Astrocyte (in vitro differentiated cells and primary cell): ENCODE data around the gene NUMB.

ENCODE experiments used
- EZH2 ChIP-seq: IDR thresholded peaks from 2 replicates; pipeline ENCODE4 v1.6.1; 2012; ENCODE audit warnings: mild to moderate bottlenecking, low read length, inconsistent platforms; ENCODE audit not compliant: insufficient read depth
- TF ChIP-seq, protein P1 (sequence below): IDR thresholded peaks from 2 replicates; pipeline ENCODE4 v1.5.1; 2011; ENCODE audit warnings: low read depth, mild to moderate bottlenecking, inconsistent platforms, low read length, moderate library complexity; ENCODE audit not compliant: insufficient read depth

DNA sequence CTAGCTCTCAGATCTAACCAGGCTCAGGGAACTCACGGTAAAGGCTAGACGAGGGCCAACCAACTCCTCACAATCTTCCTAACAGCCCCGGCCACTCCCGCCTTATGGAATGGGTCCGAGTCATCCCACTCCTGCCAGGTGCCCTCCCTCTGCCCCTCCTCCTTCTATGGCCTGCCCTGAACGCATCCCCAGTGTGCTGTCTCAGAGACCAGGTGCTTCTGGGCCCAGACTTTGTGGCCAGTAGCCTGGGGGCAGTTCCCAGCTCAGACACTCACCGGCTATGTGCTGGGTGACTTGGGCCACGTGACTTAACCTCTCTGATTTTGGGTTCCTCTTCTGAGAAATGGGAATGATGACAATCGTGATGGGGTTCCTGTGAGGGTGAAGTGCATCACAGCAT, 198.5 kb downstream of the NUMB start:
- TF ChIP-seq, protein P1, sequence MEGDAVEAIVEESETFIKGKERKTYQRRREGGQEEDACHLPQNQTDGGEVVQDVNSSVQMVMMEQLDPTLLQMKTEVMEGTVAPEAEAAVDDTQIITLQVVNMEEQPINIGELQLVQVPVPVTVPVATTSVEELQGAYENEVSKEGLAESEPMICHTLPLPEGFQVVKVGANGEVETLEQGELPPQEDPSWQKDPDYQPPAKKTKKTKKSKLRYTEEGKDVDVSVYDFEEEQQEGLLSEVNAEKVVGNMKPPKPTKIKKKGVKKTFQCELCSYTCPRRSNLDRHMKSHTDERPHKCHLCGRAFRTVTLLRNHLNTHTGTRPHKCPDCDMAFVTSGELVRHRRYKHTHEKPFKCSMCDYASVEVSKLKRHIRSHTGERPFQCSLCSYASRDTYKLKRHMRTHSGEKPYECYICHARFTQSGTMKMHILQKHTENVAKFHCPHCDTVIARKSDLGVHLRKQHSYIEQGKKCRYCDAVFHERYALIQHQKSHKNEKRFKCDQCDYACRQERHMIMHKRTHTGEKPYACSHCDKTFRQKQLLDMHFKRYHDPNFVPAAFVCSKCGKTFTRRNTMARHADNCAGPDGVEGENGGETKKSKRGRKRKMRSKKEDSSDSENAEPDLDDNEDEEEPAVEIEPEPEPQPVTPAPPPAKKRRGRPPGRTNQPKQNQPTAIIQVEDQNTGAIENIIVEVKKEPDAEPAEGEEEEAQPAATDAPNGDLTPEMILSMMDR: no peak
- TF ChIP-seq EZH2: no peak
